H9 (cell line): Measurements from ENCODE around the gene TSPAN18. TPM values are rescaled to one million over a fixed set of nuclear protein-coding genes. Genes with fewer than 3 reads are reported as not detected.
A peak's percentile ranks its signal among the peaks of the same experiment; 100 is the strongest.

Source experiments
- DNase-seq: peaks from one replicate; pipeline ENCODE4 v3.0.0-alpha.2; 2017
- H2AFZ ChIP-seq: one replicate; pipeline ENCODE4 v1.6.1; 2013; ENCODE audit warnings: mild to moderate bottlenecking, low read length, control low read depth, moderate library complexity
- H2AK5ac ChIP-seq: 2 replicates; pipeline ENCODE4 v1.6.1; 2013; ENCODE audit warnings: low read length, control low read depth, mixed read lengths; ENCODE audit not compliant: insufficient read length
- H2BK120ac ChIP-seq: one replicate; pipeline ENCODE4 v1.6.1; 2013; ENCODE audit warnings: low read depth, mild to moderate bottlenecking, low read length, control low read depth, inconsistent platforms; ENCODE audit not compliant: poor library complexity, severe bottlenecking
- H2BK12ac ChIP-seq: 2 replicates; pipeline ENCODE4 v1.6.1; 2013; ENCODE audit warnings: low read length, control low read depth, mixed read lengths, low read depth; ENCODE audit not compliant: insufficient read length
- H2BK15ac ChIP-seq: 2 replicates; pipeline ENCODE4 v1.6.1; 2013; ENCODE audit warnings: low read depth, low read length, control low read depth
- H2BK20ac ChIP-seq: one replicate; pipeline ENCODE4 v1.6.1; 2013; ENCODE audit warnings: low read depth, mild to moderate bottlenecking, low read length, control low read depth, inconsistent platforms; ENCODE audit not compliant: poor library complexity, severe bottlenecking
- H2BK5ac ChIP-seq: 2 replicates; pipeline ENCODE4 v1.6.1; 2013; ENCODE audit warnings: low read length, control low read depth, mixed read lengths; ENCODE audit not compliant: insufficient read length
- H3K14ac ChIP-seq: 2 replicates; pipeline ENCODE4 v1.6.1; 2013; ENCODE audit warnings: low read length, control low read depth; ENCODE audit not compliant: insufficient read depth
- H3K18ac ChIP-seq: 2 replicates; pipeline ENCODE4 v1.6.1; 2013; ENCODE audit warnings: low read depth, mild to moderate bottlenecking, mixed read lengths, low read length, control low read depth; ENCODE audit not compliant: insufficient read length
- H3K23ac ChIP-seq: 2 replicates; pipeline ENCODE4 v1.6.1; 2013; ENCODE audit warnings: low read length, control low read depth, mixed read lengths, low read depth; ENCODE audit not compliant: insufficient read length
- H3K23me2 ChIP-seq: 2 replicates; pipeline ENCODE4 v1.6.1; 2013; ENCODE audit warnings: low read depth, mild to moderate bottlenecking, mixed read lengths, low read length, control low read depth; ENCODE audit not compliant: insufficient read length, poor library complexity, severe bottlenecking
- H3K27ac ChIP-seq: 2 replicates; pipeline ENCODE4 v1.5.1; 2013; ENCODE audit warnings: low read length, control low read depth, mixed read lengths, low read depth; ENCODE audit not compliant: insufficient read length
- H3K27me3 ChIP-seq: 2 replicates; pipeline ENCODE4 v1.6.1; 2013; ENCODE audit warnings: low read length, control low read depth, inconsistent platforms; ENCODE audit not compliant: insufficient read depth
- H3K4ac ChIP-seq: 2 replicates; pipeline ENCODE4 v1.6.1; 2013; ENCODE audit warnings: low read depth, mild to moderate bottlenecking, control low read depth, inconsistent platforms, low read length, moderate library complexity
- H3K4me1 ChIP-seq: 2 replicates; pipeline ENCODE4 v1.6.1; 2013; ENCODE audit warnings: low read length, control low read depth, inconsistent platforms; ENCODE audit not compliant: insufficient read depth
- H3K4me2 ChIP-seq: 2 replicates; pipeline ENCODE4 v1.6.1; 2013; ENCODE audit warnings: low read length, control low read depth, mixed read lengths; ENCODE audit not compliant: insufficient read length, insufficient read depth
- H3K56ac ChIP-seq: 2 replicates; pipeline ENCODE4 v1.6.1; 2013; ENCODE audit warnings: low read depth, mild to moderate bottlenecking, mixed read lengths, low read length, control low read depth; ENCODE audit not compliant: insufficient read length
- H3K79me1 ChIP-seq: 2 replicates; pipeline ENCODE4 v1.6.1; 2013; ENCODE audit warnings: low read depth, mild to moderate bottlenecking, moderate library complexity, low read length, control low read depth, inconsistent platforms; ENCODE audit not compliant: insufficient read depth, poor library complexity, severe bottlenecking
- H3K79me2 ChIP-seq: 2 replicates; pipeline ENCODE4 v1.6.1; 2013; ENCODE audit warnings: low read length, control low read depth, inconsistent platforms; ENCODE audit not compliant: insufficient read depth
- H3K9ac ChIP-seq: 2 replicates; pipeline ENCODE4 v1.6.1; 2013; ENCODE audit warnings: low read length, control low read depth, mixed read lengths; ENCODE audit not compliant: insufficient read length; ENCODE audit errors: extremely low read depth
- H3K9me3 ChIP-seq: one replicate; pipeline ENCODE4 v1.6.1; 2013; ENCODE audit warnings: low read depth, low read length, inconsistent platforms; ENCODE audit not compliant: control insufficient read depth
- H3T11ph ChIP-seq: one replicate; pipeline ENCODE4 v1.6.1; 2013; ENCODE audit warnings: mild to moderate bottlenecking, low read length, control low read depth, inconsistent platforms
- H4K20me1 ChIP-seq: one replicate; pipeline ENCODE4 v1.6.1; 2013; ENCODE audit not compliant: control insufficient read depth, insufficient read length, insufficient read depth
- H4K5ac ChIP-seq: 2 replicates; pipeline ENCODE4 v1.6.1; 2013; ENCODE audit warnings: low read depth, mild to moderate bottlenecking, mixed read lengths, low read length, control low read depth; ENCODE audit not compliant: insufficient read length
- H4K8ac ChIP-seq: replicated peaks from 2 replicates; pipeline ENCODE4 v1.6.1; 2013; ENCODE audit warnings: low read length, control low read depth, mixed read lengths, low read depth; ENCODE audit not compliant: insufficient read length
- H4K91ac ChIP-seq: 2 replicates; pipeline ENCODE4 v1.6.1; 2013; ENCODE audit warnings: low read depth, mild to moderate bottlenecking, moderate library complexity, mixed read lengths, low read length, control low read depth; ENCODE audit not compliant: insufficient read length
- H3K27ac Mint-ChIP-seq, 3 experiments: 2 replicates in 2 of 3; 3 replicates in 1 of 3; pipeline ENCODE4 v1.8.0; 2020 to 2021; ENCODE audit warnings: mixed read lengths in 3 of 3, mild to moderate bottlenecking in 1 of 3, moderate library complexity in 1 of 3
- H3K27me3 Mint-ChIP-seq: 2 replicates; pipeline ENCODE4 v1.8.0; 2021; ENCODE audit warnings: low read depth, mild to moderate bottlenecking, moderate library complexity, mixed read lengths
- H3K36me3 Mint-ChIP-seq, 3 experiments: 2 replicates in 2 of 3; 3 replicates in 1 of 3; pipeline ENCODE4 v1.8.0; 2020 to 2021; ENCODE audit warnings: low read depth in 3 of 3, mixed read lengths in 3 of 3; ENCODE audit not compliant: insufficient read depth in 1 of 3
- H3K4me1 Mint-ChIP-seq, 2 experiments: 2 replicates each; pipeline ENCODE4 v1.8.0; 2020; ENCODE audit warnings: mixed read lengths in 2 of 2
- H3K4me3 Mint-ChIP-seq, 2 experiments: 2 replicates in 1 of 2; 3 replicates in 1 of 2; pipeline ENCODE4 v1.8.0; 2020 to 2021; ENCODE audit warnings: mild to moderate bottlenecking in 2 of 2, mixed read lengths in 2 of 2, moderate library complexity in 1 of 2
- H3K9me3 Mint-ChIP-seq, 2 experiments: 2 replicates in 1 of 2; 3 replicates in 1 of 2; pipeline ENCODE4 v1.8.0; 2020; ENCODE audit warnings: mild to moderate bottlenecking in 2 of 2, mixed read lengths in 2 of 2, moderate library complexity in 1 of 2
- WGBS: extraction: QIAGEN DNeasy Blood & Tissue Kit; methylation state at CpG from one replicate; pipeline ENCODE4 v1.1.7; 2013; ENCODE audit warnings: missing lambda C conversion rate, low lambda C conversion rate, mixed read lengths; ENCODE audit not compliant: insufficient read length; ENCODE audit errors: extremely low coverage; 5-methylcytosine and 5-hydroxymethylcytosine counted together
- total RNA-seq: library from RNA; stranded (reverse); gene quantifications from 2 replicates; pipeline ENCODE4 v1.2.1, GENCODE V29; 2021
- TF ChIP-seq, protein P1 (sequence below): fragments of 200-600 bp; sonication (generic); conservative IDR thresholded peaks from 3 replicates; pipeline ENCODE4 v1.8.0; 2021; ENCODE audit warnings: antibody characterized with exemption, mild to moderate bottlenecking

TSPAN18 gene
- total RNA-seq, 1 experiment from 2014 or later = 25.3 TPM

DNA sequence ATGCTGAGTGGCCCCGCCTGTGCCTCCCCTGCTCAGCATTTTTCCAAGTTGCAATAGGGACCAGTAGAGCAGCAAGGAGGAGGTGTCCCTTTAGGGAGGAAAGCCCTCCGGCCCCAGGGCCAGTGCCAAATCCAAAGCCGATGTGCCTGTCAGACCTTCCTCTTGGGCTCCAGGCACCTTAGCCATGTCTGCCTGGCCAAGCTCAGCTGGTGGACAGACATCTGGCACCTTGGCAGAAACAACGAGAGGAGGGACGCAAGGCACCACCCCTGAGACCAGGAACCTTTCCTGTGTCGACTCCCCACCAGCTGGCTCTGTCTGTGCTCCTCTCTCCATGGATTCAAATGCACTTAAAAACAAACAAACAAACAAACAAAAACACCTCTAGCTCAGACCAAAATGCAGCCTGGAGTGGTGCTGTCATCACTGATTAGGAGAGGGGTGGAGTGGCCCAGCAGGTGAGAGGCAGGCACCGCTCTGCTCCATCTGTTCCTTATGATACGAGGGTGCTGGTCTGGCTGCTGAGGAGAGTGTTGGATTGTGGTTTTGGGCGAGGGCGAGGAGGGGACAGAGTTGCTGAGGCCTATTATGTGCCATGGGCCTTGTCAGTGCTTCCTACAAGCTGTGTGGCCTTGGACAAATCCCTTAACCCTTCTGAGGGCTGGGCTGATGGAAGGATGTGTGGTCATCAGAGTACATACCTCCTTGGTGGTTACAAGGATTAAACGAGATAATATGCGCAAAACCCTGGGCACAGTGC is 177.7 kb downstream of the TSPAN18 start:
- Histone ChIP-seq H3K56ac (no peak overlapping the region), H2AFZ (no peak overlapping the region), H3K79me1 (no peaks in the 10 kb centered on the region), H4K20me1 (no peaks in the 10 kb centered on the region), H3K9ac (no peak overlapping the region), H3T11ph (no peak overlapping the region), H3K4me1 (peaks cover 6% of the 10 kb centered on the region; the same call in 1 of the 2 replicates), H3K23ac (no peak overlapping the region), H2BK15ac (no peak overlapping the region), H2BK20ac (no peak overlapping the region), H2BK12ac (no peak overlapping the region), H2BK120ac (no peak overlapping the region), H4K5ac (no peak overlapping the region), H4K91ac (no peak overlapping the region), H3K14ac (peak overlapping the region; percentile 6; the same call in 1 of the 2 replicates), H2BK5ac (no peak overlapping the region), H3K18ac (no peak overlapping the region), H3K27ac (no peak overlapping the region), H3K23me2 (no peaks in the 10 kb centered on the region), H3K27me3 (no peaks in the 10 kb centered on the region), H4K8ac (no peak overlapping the region), H2AK5ac (no peak overlapping the region), H3K9me3 (no peaks in the 10 kb centered on the region), H3K4ac (no peak overlapping the region), H3K79me2 (no peaks in the 10 kb centered on the region), H3K4me2 (no peak overlapping the region)
- WGBS = no CpG with 5 or more reads among the region's 12 CpGs
- TF ChIP-seq, protein P1, sequence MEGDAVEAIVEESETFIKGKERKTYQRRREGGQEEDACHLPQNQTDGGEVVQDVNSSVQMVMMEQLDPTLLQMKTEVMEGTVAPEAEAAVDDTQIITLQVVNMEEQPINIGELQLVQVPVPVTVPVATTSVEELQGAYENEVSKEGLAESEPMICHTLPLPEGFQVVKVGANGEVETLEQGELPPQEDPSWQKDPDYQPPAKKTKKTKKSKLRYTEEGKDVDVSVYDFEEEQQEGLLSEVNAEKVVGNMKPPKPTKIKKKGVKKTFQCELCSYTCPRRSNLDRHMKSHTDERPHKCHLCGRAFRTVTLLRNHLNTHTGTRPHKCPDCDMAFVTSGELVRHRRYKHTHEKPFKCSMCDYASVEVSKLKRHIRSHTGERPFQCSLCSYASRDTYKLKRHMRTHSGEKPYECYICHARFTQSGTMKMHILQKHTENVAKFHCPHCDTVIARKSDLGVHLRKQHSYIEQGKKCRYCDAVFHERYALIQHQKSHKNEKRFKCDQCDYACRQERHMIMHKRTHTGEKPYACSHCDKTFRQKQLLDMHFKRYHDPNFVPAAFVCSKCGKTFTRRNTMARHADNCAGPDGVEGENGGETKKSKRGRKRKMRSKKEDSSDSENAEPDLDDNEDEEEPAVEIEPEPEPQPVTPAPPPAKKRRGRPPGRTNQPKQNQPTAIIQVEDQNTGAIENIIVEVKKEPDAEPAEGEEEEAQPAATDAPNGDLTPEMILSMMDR = no peak
- DNase-seq = no peak
- peaks cover 3% of the 10 kb centered on the region; the same call in 1 of the 2 replicates for H3K27me3 Mint-ChIP-seq
- H3K27ac Mint-ChIP-seq = no peak overlapping the region
- peaks cover 0 to 2% (median 0%) of the 10 kb centered on the region in 3 experiments; a peak in 2 of 7 replicates for H3K36me3 Mint-ChIP-seq
- peaks cover 34 to 48% of the 10 kb centered on the region in 2 experiments for H3K4me1 Mint-ChIP-seq
- H3K4me3 Mint-ChIP-seq = no peak overlapping the region
- no peaks in the 10 kb centered on the region; a peak in 1 of 5 replicates for H3K9me3 Mint-ChIP-seq
